Stimulated activated CD4-positive, alpha-beta T cell treated with anti-CD3 and anti-CD28 coated beads, Interleukin-1b, Interleukin-23, amount 100 ng/mL, for 1 hour (primary cell): ENCODE data around the gene TXNRD2.

Experiments
- DNase-seq, 2 donors: peaks; one replicate each; pipeline ENCODE4 v3.0.0-alpha.2; 2020; ENCODE audit warnings: low read depth in 2 of 2

Gene TXNRD2

GRCh38 chr22:19980766-19981165 is 39.1 kb upstream of the TXNRD2 start:
- DNase-seq: no peak

GRCh38 chr22:19979712-19980493 is 38.3 kb upstream of the TXNRD2 start:
- no peak for DNase-seq

GRCh38 chr22:19978748-19979147 is 37.1 kb upstream of the TXNRD2 start:
- no peak for DNase-seq

GRCh38 chr22:19977296-19978243 is 36.0 kb upstream of the TXNRD2 start:
- no peak for DNase-seq

- DNase-seq: no peak
Observed at GRCh38 chr22:19976671-19977070, 35.1 kb upstream of the TXNRD2 start.

GRCh38 chr22:19975707-19976035 is 34.1 kb upstream of the TXNRD2 start:
- no peak for DNase-seq

GRCh38 chr22:19974935-19975706 is 33.5 kb upstream of the TXNRD2 start:
- no peak for DNase-seq

GRCh38 chr22:19974268-19974861 is 32.7 kb upstream of the TXNRD2 start:
- DNase-seq: no peak

GRCh38 chr22:19973551-19974267 is 32.1 kb upstream of the TXNRD2 start:
- no peak for DNase-seq

GRCh38 chr22:19972652-19973550 is 31.3 kb upstream of the TXNRD2 start:
- no peak for DNase-seq

GRCh38 chr22:19972251-19972650 is 30.6 kb upstream of the TXNRD2 start:
- DNase-seq: no peak

- no peak for DNase-seq
Observed at GRCh38 chr22:19971276-19972124, 29.9 kb upstream of the TXNRD2 start.

GRCh38 chr22:19970479-19971275 is 29.1 kb upstream of the TXNRD2 start:
- peak; percentile 49 to 75 for DNase-seq

GRCh38 chr22:19970031-19970478 is 28.4 kb upstream of the TXNRD2 start:
- DNase-seq: no peak

GRCh38 chr22:19969141-19969928 is 27.7 kb upstream of the TXNRD2 start:
- no peak for DNase-seq

- DNase-seq: no peak
Observed at GRCh38 chr22:19968450-19968891, 26.9 kb upstream of the TXNRD2 start.

- no peak for DNase-seq
Observed at GRCh38 chr22:19967850-19968449, 26.3 kb upstream of the TXNRD2 start.
